Activated CD8-positive, alpha-beta memory T cell treated with anti-CD3 and anti-CD28 coated beads for 36 hours (primary cell): ENCODE data around the gene RAI1. TPM values are rescaled to one million over a fixed set of nuclear protein-coding genes. Genes with fewer than 3 reads are reported as not detected.

Experiments used
- CTCF ChIA-PET: fragments of 350-600 bp; sonication (Branson Sonifier 250); formaldehyde crosslinking; loops from one replicate; lab custom pipeline; 2021; ENCODE audit warnings: antibody characterized with exemption; lab: Charles Lee
- POLR2A ChIA-PET: fragments of 350-600 bp; sonication (Branson Sonifier 250); formaldehyde crosslinking; loops from one replicate; lab custom pipeline; 2021; ENCODE audit warnings: antibody characterized with exemption; lab: Charles Lee
- total RNA-seq, 2 experiments: library from RNA; stranded (reverse); gene quantifications; one replicate each; pipeline ENCODE4 v1.2.3, GENCODE V29; 2021

RAI1 gene
- total RNA-seq, 2 experiments from 2014 or later = 21.3 to 21.6 TPM

DNA sequence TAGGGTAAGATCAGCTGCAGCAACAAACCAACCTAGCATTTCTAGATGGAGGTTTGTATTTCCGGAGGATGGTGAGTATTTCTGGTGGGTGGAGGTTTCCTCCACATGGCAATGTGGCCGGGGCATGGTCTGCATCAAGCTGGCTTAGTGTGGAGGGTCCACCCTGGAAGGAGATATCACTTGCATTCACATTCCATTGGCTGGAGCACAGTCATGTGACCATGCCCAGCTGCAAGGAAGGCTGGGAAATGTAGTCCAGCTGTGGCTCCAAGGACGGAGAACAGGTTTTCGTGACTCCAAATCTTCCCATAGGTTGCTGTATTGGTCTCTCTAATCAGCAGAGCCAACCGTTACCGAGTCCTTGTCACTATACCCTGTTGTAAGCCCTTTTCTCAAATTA is 68.7 kb downstream of the RAI1 start:
- CTCF ChIA-PET = no interaction called here
- POLR2A ChIA-PET = interaction anchor here (0.6 to 1.5 kb wide), 2 partner anchors 68 to 252 kb away, joined by 4 to 6 read pairs; no protein-coding TSS in a partner anchor

DNA sequence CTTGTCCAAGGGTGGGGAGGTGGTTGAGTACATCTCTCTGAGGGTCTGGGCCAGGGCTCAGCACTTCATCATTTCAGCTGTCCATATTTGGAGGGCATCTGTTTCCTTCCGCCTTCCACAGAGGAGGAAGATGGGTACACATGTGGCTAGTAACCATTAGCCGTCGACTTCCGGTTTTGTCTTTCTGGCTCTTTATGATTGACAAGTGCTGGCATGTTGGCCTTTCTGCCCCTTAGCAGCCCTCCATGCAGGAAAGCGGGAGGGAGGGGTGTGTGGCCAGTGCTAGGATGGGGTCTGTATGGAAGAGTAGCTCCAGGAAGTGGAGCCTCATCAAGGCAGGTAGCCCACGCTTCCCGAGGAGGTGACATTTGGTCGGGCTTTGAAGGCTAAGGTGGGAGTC is 69.6 kb downstream of the RAI1 start:
- ChIA-PET CTCF (interaction anchor here (1.1 kb wide), 1 partner anchor 56 kb away, joined by 3 read pairs; no protein-coding TSS in a partner anchor), POLR2A (interaction anchor here (0.6 to 1.5 kb wide), 3 partner anchors 69 to 174 kb away, joined by 4 to 6 read pairs (median 4); partner anchors contain the start of gene SREBF1)

DNA sequence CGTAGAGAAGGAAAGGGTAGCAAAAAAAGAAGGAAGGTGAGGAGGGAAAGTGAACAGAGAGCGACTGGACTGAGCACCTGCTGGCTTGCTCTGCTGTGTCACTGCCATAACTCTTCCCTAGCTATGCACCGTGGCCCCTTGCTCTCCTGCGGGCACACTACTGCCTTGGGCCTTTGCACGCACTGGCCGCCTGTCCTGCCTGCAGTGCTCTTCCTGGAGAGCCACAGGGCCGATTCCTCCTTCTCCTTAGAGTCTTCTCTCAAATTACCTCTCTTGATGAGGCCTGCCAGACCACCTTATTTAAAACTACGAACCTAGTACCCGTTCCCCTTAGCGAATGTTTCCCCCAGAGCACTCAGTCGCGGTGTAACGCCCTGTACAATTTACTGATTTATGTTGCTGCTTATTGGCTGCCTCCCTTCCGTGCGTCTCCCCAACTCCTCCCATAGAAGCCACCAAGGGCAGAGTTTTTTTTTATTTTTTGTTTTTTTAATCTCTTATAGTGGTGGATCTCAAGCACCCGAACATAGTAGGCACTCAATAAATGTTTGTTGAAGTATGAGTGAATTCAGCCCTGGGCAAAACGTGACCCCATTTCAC is 70.3 kb downstream of the RAI1 start:
- POLR2A ChIA-PET = interaction anchor here (0.6 to 1.3 kb wide), 2 partner anchors 85 to 173 kb away, joined by 4 to 6 read pairs; partner anchors contain the start of gene SREBF1
- CTCF ChIA-PET = interaction anchor here (1.1 kb wide), 1 partner anchor 57 kb away, joined by 3 read pairs; no protein-coding TSS in a partner anchor

DNA sequence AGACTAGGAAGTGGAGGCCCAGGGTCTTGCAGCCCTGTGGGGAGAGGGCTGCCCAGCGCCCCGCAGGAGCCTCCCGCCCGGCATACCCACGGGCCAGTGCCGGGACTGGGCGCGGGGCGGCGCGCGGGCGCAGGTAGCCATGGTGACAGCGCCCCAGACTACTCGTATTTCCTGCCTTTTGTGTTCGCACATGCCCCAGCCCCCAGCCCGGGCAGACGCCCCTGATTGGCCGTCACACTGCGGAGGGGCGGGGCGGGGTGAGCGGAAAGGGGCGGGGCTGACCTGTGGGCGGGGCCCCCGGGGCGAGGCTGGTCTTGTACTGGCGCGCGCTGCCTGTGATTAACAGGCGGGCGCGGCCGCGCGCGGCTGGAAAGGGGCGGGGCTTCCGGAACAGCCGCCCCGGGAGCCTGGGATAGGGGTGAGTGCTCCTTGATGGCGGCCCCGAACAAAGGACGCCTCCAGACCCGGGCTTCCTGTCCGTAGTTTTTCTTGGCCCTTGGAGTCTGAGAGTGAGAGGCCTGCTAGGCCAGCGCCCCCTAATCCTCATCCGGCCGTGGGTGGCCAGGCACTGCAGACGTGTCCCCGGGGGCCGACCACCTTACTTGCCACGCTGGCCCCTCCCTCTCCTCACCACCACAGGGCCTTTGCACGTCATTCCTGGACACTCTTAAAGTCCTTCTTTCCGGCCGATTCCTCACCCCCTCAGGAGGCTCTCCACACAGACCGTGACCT is 71.0 kb downstream of the RAI1 start:
- POLR2A ChIA-PET = no interaction called here
- CTCF ChIA-PET = no interaction called here

DNA sequence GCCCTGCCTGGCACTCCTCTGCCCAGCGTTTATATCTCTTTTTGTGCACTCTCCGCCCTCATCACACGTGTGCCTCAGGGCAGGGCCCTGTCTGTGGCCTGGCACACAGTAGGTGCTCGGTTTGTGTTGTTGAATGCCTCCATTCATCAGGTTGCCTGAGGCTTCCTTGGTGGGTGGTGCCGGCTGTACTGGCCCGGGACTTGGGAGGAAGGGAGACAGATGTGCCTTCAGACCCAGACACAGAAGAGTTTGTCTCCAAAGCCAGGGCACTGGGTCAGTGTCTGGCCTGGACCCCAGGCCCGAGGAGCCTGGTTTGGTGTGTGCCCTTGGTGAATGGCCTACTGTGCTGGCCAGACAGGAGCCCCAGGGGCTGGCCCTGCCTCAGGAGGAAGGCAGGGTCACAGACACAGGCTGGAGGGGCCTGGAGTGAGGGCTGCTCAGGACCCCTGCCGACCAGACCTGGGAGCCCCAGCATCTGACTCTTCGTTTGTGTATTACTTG is 71.6 kb downstream of the RAI1 start:
- ChIA-PET POLR2A (no interaction called here), CTCF (no interaction called here)

DNA sequence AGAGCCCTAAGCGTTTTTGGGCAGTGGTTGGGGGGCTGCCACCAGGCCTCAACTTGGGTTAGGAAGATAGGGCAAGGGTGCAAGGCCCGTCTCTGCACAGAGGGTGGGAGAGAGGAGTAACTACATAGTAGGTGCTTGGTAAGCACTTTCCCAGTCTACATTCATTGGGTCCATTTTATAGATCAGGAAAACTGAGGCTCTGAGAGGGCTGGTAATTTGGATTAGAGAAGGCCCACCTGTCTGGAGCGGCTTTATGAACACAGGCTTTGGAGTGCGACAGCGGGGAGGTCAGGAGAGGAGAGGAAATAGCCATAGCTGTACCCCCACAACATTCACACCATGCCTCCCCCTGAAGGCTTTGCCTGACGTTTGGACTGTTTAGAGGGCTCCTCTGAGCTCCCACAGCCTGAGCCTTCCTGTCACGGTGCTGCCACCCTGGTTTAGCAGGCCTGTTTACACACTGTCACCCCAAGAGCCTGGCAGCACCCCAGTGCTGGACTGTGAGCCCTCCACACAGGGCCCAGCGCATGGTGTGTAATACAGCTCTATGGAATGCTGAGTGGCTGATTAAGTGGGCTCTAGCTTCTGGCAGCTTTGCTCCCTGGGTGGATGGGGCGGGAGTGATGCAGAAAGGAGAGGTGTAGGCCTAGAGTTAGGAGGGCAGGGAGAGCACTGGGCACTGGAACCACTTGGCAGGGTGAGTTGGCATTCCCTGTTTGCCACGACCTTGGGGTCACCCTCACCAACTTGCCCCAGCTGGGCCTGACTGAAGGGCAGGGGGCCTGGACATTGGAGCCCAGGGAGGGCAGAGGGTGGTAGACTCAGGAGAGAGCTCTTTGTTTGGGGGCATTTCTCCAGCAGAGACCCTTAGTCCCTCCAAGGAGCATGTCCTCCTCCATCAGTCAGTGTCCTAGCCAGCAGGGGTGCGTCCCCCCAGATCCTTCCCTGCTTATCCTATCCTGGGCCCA is 73.7 kb downstream of the RAI1 start:
- ChIA-PET POLR2A (interaction anchor here (0.7 kb wide), 1 partner anchor 28 kb away, joined by 8 read pairs; no protein-coding TSS in a partner anchor), CTCF (no interaction called here)

DNA sequence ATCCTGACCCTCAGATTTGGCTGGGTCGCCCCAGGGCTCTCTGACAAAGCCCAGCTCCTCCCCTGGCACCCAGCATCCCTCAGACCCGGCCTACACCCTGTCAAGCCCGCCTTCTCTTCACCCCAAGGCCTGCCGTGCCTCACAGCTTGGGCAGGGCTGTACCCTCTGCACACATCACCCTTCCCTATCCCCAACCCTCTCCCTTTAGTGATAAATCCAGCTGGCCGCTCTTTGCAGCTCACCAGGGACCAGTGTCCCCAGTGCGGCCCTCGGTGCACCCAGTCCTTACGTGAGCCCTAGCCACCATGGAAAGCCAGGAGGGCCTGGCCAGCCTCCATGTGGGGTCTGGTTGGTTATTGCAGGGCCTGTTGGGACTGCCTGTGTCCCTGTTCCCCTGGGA is 74.5 kb downstream of the RAI1 start:
- ChIA-PET POLR2A (no interaction called here), CTCF (no interaction called here)

DNA sequence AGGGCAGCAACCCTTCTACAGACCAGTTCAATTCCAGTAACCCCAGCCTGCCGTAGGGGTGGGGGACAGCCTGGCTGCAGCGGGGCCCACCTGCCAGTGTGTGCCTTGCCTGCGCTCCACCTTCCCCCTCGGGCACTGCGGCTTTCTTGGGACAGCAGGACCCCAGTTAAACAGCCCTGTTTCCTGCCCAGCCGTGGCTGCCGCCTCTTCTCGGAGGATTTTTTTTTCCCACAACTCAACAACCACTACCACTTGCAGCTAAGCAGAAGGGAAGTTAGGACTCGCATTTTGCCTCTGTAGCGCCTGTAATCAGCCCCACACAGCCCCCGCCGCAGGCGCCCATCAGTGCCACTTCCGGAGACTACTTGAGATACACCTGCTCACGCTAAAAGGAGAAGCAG is 76.1 kb downstream of the RAI1 start:
- POLR2A ChIA-PET = no interaction called here
- CTCF ChIA-PET = interaction anchor here (1.1 kb wide), 1 partner anchor 55 kb away, joined by 3 read pairs; no protein-coding TSS in a partner anchor

DNA sequence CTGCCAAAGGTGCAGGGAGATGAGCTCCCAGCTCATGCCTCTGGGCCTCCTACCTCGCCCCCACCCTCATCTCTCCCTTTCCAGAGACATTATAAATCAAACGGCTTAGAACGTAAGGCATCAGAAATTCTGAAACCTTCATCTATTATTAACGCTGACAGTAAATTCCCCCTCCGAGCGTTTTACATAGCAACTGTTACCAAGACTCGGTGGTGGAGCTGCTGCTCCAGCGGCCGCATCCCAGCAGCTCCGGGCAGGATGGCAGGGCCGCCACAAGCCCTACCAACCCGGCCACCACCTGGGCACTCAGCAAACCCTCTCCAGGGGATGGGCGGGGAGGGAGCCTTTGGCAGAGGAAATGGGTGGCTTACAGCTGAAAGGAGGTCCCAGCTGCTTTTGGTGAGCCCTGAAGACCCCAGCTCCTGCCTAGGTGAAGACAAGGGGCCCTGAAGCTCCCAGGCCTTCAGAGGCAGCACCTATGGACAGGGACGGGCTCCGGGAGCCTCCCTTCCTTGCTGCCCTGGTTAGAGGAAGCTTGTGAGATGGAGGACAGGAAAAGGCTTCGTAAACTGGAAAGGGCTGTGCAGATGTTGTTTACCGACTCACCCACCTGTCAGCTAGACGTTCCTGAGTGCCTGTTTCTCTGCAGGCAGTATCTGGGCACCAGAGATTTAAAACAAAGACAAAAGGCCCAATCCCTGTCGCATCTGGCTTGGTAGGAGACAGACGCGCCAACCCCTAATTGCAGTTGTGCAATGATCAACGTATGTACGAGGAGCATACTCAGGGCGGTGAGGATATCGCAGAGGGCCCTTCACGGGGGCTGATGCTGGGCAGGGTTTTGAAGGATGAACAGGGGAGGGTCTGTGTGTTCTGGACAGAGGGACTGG is 76.9 kb downstream of the RAI1 start:
- CTCF ChIA-PET = interaction anchor here (1.1 kb wide), 1 partner anchor 55 kb away, joined by 3 read pairs; no protein-coding TSS in a partner anchor
- POLR2A ChIA-PET = no interaction called here

DNA sequence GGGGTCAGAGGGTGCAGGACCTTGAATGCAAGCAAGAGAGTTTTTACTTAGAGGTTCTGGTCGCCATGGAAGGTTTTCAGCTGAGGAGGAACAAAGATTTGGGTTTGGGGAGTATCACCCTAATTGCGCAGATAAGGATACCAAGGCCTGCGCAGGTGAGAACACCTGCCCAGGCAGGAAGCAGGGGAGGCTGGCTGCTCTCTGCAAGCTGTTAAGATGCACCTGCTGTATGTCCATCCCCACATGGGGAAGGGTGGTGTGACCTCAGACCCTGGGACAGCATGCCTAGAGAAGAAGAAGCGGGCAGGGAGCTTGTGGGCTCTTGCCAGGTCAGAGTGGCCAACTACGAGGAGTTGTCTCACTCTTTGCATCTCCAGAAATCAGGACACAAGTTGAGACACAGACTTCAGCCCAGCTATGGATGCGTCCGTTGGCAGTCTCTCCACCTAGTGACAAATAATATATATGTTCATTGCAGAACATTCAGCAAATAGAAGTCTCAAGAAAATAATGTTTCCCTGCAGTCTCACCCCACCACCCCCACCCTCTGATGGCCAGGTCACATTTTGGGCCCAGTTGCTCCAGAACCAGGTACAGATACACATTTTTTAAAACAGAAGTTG is 77.8 kb downstream of the RAI1 start:
- CTCF ChIA-PET = no interaction called here
- POLR2A ChIA-PET = no interaction called here

DNA sequence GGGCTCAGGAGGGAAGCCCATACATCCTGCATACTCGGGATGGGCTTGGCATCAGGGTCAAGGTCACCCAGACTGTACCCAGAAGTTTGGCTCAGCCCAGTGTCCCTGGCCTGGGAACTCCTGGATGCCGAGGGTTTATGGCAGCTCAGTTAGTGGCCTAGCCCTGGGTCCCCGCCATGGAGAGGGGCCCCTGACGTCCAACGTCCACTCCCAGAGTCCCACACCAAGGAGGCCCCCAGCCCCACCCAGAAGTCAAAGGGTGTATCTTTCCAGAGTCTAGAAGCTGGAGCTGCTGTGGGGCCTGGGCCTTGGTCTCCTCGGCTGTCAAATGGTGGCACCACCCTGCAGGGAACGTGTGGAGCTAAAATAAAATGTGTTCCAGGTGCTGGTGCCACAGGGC is 79.1 kb downstream of the RAI1 start:
- POLR2A ChIA-PET = no interaction called here
- CTCF ChIA-PET = interaction anchor here (1.6 kb wide), 1 partner anchor 52 kb away, joined by 4 read pairs; no protein-coding TSS in a partner anchor

DNA sequence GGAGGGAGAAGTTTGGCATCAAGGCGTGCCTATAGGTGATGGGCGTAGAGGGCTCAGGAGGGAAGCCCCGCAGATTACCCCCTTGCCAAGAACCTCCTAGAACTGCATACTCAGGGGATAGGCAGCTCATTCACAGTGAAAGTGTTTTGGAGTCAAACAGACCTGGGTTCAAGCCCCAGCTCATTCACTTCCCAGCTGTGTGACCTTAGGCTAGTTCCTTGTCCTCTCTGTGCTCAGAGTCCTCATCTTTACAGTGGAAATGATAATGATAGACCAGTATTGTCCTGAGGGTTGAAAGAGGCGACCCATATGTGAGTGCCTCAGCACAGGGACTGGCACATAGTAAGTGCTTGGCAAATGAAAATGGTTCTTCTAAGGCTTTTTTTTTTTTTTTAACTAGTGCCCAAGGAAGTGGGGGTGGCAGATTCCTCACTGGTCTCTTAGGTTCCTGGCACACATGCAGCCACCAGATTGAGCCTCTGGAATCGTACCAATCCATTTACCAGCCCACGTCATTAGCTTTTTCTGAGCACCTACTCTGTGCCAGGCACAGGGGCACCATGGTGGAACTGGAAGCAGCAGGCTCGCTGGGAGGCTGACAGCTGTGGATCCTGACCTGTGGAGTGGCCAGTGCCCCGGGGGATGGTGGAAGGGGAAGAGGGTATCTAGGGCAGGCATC is 79.8 kb downstream of the RAI1 start:
- POLR2A ChIA-PET = no interaction called here
- CTCF ChIA-PET = interaction anchor here (1.6 kb wide), 1 partner anchor 51 kb away, joined by 4 read pairs; no protein-coding TSS in a partner anchor

DNA sequence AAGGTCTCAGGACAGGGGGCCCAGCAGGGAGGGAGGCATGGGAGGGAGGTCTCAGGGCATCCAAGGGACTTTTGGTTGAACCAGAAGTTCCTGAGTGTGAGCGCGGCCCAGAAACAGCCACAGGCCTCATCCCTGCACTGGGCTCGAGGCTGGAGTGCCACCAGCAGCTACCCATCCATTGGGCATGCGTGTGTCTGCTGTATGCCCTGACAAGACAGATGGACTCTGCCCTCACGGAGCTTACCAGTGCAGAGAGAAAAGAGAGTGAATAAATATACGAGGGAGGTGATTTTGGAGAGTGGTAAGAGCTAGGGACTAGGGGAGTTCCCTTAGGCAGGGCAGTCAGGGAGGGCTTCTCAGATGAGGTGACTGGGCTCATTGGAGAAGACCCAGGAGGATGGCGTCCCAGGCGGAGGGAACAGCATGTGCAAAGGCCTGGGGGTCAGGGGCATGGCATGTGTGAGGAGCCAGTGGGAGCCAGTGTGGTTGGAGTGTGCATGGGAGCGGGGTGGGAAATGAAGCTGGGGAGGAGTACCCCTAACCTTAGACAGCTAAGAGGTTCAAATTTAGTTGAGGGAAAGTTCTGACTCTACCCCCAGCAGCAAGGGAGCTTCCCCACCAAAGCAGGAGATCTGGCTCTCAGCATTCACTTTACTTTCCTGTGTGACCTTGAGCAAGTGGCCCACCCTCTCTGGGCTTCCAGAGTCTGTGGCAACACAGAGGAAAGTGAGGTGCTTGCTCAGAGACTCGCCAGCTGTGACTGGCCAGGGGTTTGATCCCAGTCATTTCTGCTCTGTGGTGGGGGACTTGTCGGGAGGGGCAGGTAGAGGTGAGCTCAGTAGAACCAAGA is 80.9 kb downstream of the RAI1 start:
- ChIA-PET CTCF (interaction anchor here (1.2 kb wide), 1 partner anchor 98 kb away, joined by 3 read pairs; no protein-coding TSS in a partner anchor), POLR2A (no interaction called here)

DNA sequence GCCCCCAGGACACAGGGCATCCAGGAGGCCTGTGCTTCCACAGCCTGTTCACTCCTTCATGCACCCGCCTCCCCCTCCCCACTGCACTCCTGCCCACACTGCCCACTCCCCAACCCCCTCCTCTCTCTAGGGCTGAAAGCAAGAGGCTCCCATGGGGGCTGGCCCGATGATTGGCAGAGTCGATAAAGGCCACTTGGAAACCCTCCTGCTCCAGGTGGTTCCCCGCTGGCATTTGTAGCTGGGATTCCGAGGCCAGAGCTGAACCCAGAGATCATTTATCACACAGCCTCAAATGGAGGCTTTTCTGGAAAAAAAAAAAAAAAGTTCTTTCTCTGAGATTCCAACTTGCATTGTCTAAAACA is 81.5 kb downstream of the RAI1 start:
- ChIA-PET POLR2A (interaction anchor here (0.6 to 0.7 kb wide), 2 partner anchors 13 to 38 kb away, joined by 3 to 6 read pairs; no protein-coding TSS in a partner anchor), CTCF (interaction anchor here (1.2 kb wide), 1 partner anchor 98 kb away, joined by 3 read pairs; no protein-coding TSS in a partner anchor)

DNA sequence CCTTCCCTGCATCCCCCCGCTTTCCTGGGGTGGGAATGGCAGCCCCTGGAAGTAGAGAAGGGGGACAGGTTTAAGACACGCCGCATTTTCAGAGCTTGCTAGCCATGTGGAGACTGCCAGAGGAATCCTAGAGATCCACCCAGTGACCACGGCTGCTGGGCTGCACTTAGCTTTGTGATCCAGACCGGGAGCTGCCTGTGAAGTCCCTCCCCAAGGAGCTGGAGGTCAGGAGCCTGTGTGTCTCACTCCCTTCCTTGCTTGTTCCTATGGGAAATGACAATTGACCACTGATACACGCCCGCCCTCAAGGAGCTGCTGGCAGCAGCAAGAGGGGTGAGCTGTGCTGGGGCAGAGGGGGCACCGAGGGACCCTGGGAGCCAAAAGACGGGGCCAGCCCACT is 81.9 kb downstream of the RAI1 start:
- POLR2A ChIA-PET = interaction anchor here (0.6 to 0.7 kb wide), 2 partner anchors 14 to 38 kb away, joined by 3 to 6 read pairs; no protein-coding TSS in a partner anchor
- CTCF ChIA-PET = interaction anchor here (1.2 kb wide), 1 partner anchor 97 kb away, joined by 3 read pairs; no protein-coding TSS in a partner anchor

DNA sequence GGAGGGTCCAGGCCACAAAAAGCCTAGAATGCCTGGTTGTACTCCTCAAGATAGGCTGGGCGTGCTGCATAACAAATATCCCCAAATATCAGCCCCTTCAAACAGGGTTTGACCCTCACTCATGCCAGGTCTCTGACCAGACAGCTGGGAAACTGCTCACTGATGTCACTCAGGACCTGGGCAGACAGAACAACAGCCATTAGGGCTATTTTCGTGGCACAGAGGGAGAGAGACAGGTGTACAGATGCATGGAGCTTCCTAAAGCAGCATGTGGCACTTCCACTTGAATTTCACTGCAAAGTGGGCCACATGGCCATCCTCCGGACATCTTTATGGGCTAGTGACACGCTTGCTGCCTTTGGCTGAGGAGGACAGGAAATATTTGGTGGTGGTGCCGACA is 82.5 kb downstream of the RAI1 start:
- CTCF ChIA-PET = interaction anchor here (0.7 kb wide), 1 partner anchor 983 kb away, joined by 3 read pairs; no protein-coding TSS in a partner anchor
- POLR2A ChIA-PET = no interaction called here
